WTC11 (cell line): Measurements from ENCODE around the gene SNX30. TPM values are rescaled to one million over a fixed set of nuclear protein-coding genes. Genes with fewer than 3 reads are reported as not detected.
A peak's percentile ranks its signal among the peaks of the same experiment; 100 is the strongest.

ENCODE experiments used
- ATAC-seq: fragments of 200-7000 bp; cut with Tn5 transposase; 2 replicates; pipeline ENCODE4 v1.10.0; 2021; ENCODE audit warnings: mild to moderate bottlenecking, moderate library complexity
- CTCF ChIA-PET: fragments of 300-600 bp; sonication (Branson Sonifier 250); formaldehyde crosslinking; loops from one replicate; lab custom pipeline; 2021; ENCODE audit warnings: antibody characterized with exemption; lab: Charles Lee
- POLR2A ChIA-PET: fragments of 350-600 bp; sonication (Branson Sonifier 250); formaldehyde crosslinking; loops from one replicate; lab custom pipeline; 2021; ENCODE audit warnings: antibody characterized with exemption; lab: Charles Lee
- DNase-seq: peaks from one replicate; pipeline ENCODE4 v3.0.0; 2021; ENCODE audit warnings: low spot score
- H3K27ac Mint-ChIP-seq: 2 replicates; pipeline ENCODE4 v1.8.0; 2021; ENCODE audit warnings: mixed read lengths
- H3K27me3 Mint-ChIP-seq: 2 replicates; pipeline ENCODE4 v1.8.0; 2021; ENCODE audit warnings: low read depth, mild to moderate bottlenecking, moderate library complexity, mixed read lengths
- H3K36me3 Mint-ChIP-seq: 2 replicates; pipeline ENCODE4 v1.8.0; 2021; ENCODE audit warnings: mixed read lengths
- H3K4me1 Mint-ChIP-seq: 2 replicates; pipeline ENCODE4 v1.8.0; 2022; ENCODE audit warnings: mixed read lengths
- H3K4me3 Mint-ChIP-seq: 2 replicates; pipeline ENCODE4 v1.8.0; 2021; ENCODE audit warnings: mild to moderate bottlenecking, moderate library complexity, mixed read lengths
- H3K9me3 Mint-ChIP-seq: 2 replicates; pipeline ENCODE4 v1.8.0; 2021; ENCODE audit warnings: mixed read lengths
- CBFB ChIP-seq: sonication (generic); formaldehyde crosslinking; IDR thresholded peaks from 2 replicates; pipeline ENCODE4 v1.8.1; 2022; ENCODE audit warnings: mild to moderate bottlenecking, low read depth, missing genetic modification reagents
- FOXK1 ChIP-seq: sonication (generic); formaldehyde crosslinking; IDR thresholded peaks from 2 replicates; pipeline ENCODE4 v1.8.0; 2022; ENCODE audit warnings: mild to moderate bottlenecking, moderate library complexity, missing genetic modification reagents
- FOXP1 ChIP-seq: sonication (generic); formaldehyde crosslinking; IDR thresholded peaks from 2 replicates; pipeline ENCODE4 v1.8.0; 2022; ENCODE audit warnings: missing genetic modification reagents, mild to moderate bottlenecking, moderate library complexity, borderline replicate concordance
- JAZF1 ChIP-seq: fragments of 250-450 bp; sonication (Bioruptor Pico); IDR thresholded peaks from 2 replicates; pipeline ENCODE4 v1.9.0; 2021; ENCODE audit warnings: moderate library complexity, mild to moderate bottlenecking, inconsistent platforms
- NR1H2 ChIP-seq: sonication (generic); formaldehyde crosslinking; IDR thresholded peaks from 2 replicates; pipeline ENCODE4 v1.9.0; 2021; ENCODE audit warnings: mild to moderate bottlenecking, moderate library complexity, missing genetic modification reagents
- NR3C1 ChIP-seq: sonication (generic); formaldehyde crosslinking; conservative IDR thresholded peaks from 2 replicates; pipeline ENCODE4 v1.8.1; 2023; ENCODE audit warnings: low read depth, mild to moderate bottlenecking, missing genetic modification reagents
- PRRX2 ChIP-seq: fragments of 250-450 bp; sonication (Bioruptor Pico); IDR thresholded peaks from 2 replicates; pipeline ENCODE4 v1.8.0; 2021; ENCODE audit warnings: mild to moderate bottlenecking
- RELA ChIP-seq: sonication (generic); formaldehyde crosslinking; IDR thresholded peaks from 2 replicates; pipeline ENCODE4 v1.8.1; 2022; ENCODE audit warnings: missing genetic modification reagents, mild to moderate bottlenecking, borderline replicate concordance
- ZBTB21 ChIP-seq: sonication (generic); formaldehyde crosslinking; IDR thresholded peaks from 2 replicates; pipeline ENCODE4 v1.8.1; 2023; ENCODE audit warnings: mild to moderate bottlenecking, missing genetic modification reagents, borderline replicate concordance
- ZNF263 ChIP-seq: sonication (generic); formaldehyde crosslinking; IDR thresholded peaks from 2 replicates; pipeline ENCODE4 v1.8.1; 2022; ENCODE audit warnings: low read depth, mild to moderate bottlenecking, moderate library complexity, missing genetic modification reagents
- ZNF423 ChIP-seq: fragments of 250-450 bp; sonication (Bioruptor Pico); IDR thresholded peaks from 2 replicates; pipeline ENCODE4 v2.1.2; 2022; ENCODE audit warnings: mild to moderate bottlenecking, moderate library complexity
- ZNF671 ChIP-seq: fragments of 250-450 bp; sonication (Bioruptor Pico); IDR thresholded peaks from 2 replicates; pipeline ENCODE4 v1.8.0; 2021; ENCODE audit warnings: mild to moderate bottlenecking
- total RNA-seq: library from RNA; stranded (reverse); gene quantifications from 3 replicates; pipeline ENCODE4 v1.2.3, GENCODE V29; 2021
- TF ChIP-seq, protein P1 (sequence below): sonication (generic); formaldehyde crosslinking; IDR thresholded peaks from 2 replicates; pipeline ENCODE4 v1.8.1; 2023; ENCODE audit warnings: mild to moderate bottlenecking, missing genetic modification reagents, borderline replicate concordance
- TF ChIP-seq, protein P2 (sequence below): sonication (generic); formaldehyde crosslinking; IDR thresholded peaks from 2 replicates; pipeline ENCODE4 v1.8.1; 2022; ENCODE audit warnings: missing genetic modification reagents, borderline replicate concordance
- TF ChIP-seq, protein P3 (sequence below): fragments of 250-450 bp; sonication (Bioruptor Pico); IDR thresholded peaks from 2 replicates; pipeline ENCODE4 v1.9.0; 2021; ENCODE audit warnings: mild to moderate bottlenecking
- TF ChIP-seq, protein P4 (sequence below): sonication (generic); formaldehyde crosslinking; IDR thresholded peaks from 2 replicates; pipeline ENCODE4 v1.8.1; 2023; ENCODE audit warnings: mild to moderate bottlenecking, moderate library complexity, missing genetic modification reagents

The SNX30 gene
- total RNA-seq, 1 experiment from 2014 or later: 13.4 TPM

DNA sequence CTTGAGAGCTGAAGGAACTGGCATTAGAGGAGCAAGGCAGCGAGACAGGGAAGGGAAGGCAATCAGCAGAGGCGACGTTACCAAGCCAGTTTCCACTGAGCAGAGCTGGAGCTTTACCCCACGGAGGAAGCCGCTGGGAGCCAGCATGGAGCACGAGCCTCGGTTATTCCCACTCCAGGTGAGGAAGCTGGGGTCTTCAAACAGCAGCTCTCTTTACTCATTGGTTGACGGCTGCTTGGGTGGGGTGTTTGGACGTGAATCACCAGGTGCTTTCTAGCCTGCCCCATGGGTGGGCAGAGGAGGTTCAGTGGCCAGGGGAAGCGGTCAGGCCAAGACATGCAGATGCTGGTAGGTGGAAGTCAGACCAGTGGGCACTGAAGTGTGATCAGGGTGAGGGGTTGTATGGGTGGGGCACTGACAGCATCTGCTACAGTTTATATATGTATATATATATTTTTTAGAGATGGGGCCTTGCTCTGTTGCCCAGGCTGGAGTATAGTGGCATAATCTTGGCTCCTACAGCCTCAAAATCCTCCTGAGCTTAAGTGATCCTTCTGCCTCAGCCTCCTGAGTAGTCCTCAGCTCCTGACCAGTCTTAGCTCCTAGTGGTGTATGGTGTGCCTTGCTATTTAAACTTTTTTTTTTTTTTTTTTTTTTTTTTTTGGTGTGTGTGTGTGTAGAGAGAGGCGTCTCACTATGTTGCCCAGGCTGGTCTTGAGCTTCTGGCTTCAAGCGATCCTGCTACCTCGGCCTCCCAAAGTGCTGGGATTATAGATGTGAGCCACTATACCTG is 12.4 kb downstream of the SNX30 start:
- no peak overlapping the region; the same call in 1 of the 2 replicates for H3K27ac Mint-ChIP-seq
- H3K9me3 Mint-ChIP-seq: peaks cover 9% of the 10 kb centered on the region
- DNase-seq: no peak
- no peak for ATAC-seq
- H3K27me3 Mint-ChIP-seq: no peaks in the 10 kb centered on the region
- TF ChIP-seq ZBTB21 (CRISPR knock-in tag) (no peak), ZNF671 (no peak), ZNF423 (no peak), JAZF1 (CRISPR knock-in tag) (no peak), CBFB (CRISPR knock-in tag) (no peak), RELA (CRISPR knock-in tag) (no peak), NR3C1 (CRISPR knock-in tag) (no peak), PRRX2 (CRISPR knock-in tag) (no peak), FOXK1 (CRISPR knock-in tag) (no peak)
- TF ChIP-seq, protein P1, sequence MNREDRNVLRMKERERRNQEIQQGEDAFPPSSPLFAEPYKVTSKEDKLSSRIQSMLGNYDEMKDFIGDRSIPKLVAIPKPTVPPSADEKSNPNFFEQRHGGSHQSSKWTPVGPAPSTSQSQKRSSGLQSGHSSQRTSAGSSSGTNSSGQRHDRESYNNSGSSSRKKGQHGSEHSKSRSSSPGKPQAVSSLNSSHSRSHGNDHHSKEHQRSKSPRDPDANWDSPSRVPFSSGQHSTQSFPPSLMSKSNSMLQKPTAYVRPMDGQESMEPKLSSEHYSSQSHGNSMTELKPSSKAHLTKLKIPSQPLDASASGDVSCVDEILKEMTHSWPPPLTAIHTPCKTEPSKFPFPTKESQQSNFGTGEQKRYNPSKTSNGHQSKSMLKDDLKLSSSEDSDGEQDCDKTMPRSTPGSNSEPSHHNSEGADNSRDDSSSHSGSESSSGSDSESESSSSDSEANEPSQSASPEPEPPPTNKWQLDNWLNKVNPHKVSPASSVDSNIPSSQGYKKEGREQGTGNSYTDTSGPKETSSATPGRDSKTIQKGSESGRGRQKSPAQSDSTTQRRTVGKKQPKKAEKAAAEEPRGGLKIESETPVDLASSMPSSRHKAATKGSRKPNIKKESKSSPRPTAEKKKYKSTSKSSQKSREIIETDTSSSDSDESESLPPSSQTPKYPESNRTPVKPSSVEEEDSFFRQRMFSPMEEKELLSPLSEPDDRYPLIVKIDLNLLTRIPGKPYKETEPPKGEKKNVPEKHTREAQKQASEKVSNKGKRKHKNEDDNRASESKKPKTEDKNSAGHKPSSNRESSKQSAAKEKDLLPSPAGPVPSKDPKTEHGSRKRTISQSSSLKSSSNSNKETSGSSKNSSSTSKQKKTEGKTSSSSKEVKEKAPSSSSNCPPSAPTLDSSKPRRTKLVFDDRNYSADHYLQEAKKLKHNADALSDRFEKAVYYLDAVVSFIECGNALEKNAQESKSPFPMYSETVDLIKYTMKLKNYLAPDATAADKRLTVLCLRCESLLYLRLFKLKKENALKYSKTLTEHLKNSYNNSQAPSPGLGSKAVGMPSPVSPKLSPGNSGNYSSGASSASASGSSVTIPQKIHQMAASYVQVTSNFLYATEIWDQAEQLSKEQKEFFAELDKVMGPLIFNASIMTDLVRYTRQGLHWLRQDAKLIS (CRISPR knock-in tag): no peak
- TF ChIP-seq, protein P2, sequence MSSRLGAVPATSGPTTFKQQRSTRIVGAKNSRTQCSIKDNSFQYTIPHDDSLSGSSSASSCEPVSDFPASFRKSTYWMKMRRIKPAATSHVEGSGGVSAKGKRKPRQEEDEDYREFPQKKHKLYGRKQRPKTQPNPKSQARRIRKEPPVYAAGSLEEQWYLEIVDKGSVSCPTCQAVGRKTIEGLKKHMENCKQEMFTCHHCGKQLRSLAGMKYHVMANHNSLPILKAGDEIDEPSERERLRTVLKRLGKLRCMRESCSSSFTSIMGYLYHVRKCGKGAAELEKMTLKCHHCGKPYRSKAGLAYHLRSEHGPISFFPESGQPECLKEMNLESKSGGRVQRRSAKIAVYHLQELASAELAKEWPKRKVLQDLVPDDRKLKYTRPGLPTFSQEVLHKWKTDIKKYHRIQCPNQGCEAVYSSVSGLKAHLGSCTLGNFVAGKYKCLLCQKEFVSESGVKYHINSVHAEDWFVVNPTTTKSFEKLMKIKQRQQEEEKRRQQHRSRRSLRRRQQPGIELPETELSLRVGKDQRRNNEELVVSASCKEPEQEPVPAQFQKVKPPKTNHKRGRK: no peak
- peaks cover 15% of the 10 kb centered on the region for H3K4me1 Mint-ChIP-seq
- H3K36me3 Mint-ChIP-seq: peaks cover 8% of the 10 kb centered on the region
- H3K4me3 Mint-ChIP-seq: no peak overlapping the region
- ChIA-PET CTCF (interaction anchor here (0.6 to 1.7 kb wide), 6 partner anchors 28 to 1895 kb away, joined by 3 to 10 read pairs (median 4); no protein-coding TSS in a partner anchor), POLR2A (interaction anchor here (0.5 to 0.6 kb wide), 3 partner anchors 50 to 105 kb away, joined by 3 to 5 read pairs (median 4); no protein-coding TSS in a partner anchor)

DNA sequence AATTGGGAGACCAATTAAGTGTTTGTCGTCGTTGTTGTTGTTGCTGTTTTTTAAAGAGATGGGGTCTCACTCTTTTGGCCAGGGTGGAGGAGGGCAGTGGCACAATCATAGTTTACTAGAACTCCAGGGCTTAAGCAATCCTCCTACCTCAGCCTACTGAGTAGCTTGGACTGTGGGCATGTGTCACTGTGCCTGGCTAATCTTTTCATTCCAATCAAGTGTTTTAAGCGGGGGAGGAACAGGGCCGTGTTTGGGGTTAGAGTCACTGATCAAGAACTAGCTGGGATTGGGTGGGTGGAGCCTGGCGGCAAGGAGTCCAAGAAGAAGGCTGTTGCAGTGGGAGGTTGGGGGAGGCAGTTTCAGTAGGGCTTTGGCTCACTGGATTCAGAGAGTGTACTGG is 13.8 kb downstream of the SNX30 start:
- Mint-ChIP-seq H3K4me3 (no peak overlapping the region), H3K27ac (peak overlapping the region; percentile 7; the same call in 1 of the 2 replicates), H3K27me3 (no peaks in the 10 kb centered on the region), H3K36me3 (peaks cover 8% of the 10 kb centered on the region), H3K4me1 (peaks cover 15% of the 10 kb centered on the region), H3K9me3 (peaks cover 9% of the 10 kb centered on the region)
- ChIA-PET POLR2A (interaction anchor here (0.7 kb wide), 1 partner anchor 13 kb away, joined by 4 read pairs; no protein-coding TSS in a partner anchor), CTCF (interaction anchor here (0.5 to 1.7 kb wide), 8 partner anchors 20 to 551 kb away, joined by 3 to 9 read pairs (median 4); partner anchors contain the start of gene INIP)
- ATAC-seq (peak; percentile 40), DNase-seq (no peak)
- TF ChIP-seq, protein P2: no peak
- TF ChIP-seq FOXP1 (CRISPR knock-in tag) (no peak), NR1H2 (CRISPR knock-in tag) (no peak), ZNF263 (no peak), JAZF1 (CRISPR knock-in tag) (no peak)
- TF ChIP-seq, protein P3, sequence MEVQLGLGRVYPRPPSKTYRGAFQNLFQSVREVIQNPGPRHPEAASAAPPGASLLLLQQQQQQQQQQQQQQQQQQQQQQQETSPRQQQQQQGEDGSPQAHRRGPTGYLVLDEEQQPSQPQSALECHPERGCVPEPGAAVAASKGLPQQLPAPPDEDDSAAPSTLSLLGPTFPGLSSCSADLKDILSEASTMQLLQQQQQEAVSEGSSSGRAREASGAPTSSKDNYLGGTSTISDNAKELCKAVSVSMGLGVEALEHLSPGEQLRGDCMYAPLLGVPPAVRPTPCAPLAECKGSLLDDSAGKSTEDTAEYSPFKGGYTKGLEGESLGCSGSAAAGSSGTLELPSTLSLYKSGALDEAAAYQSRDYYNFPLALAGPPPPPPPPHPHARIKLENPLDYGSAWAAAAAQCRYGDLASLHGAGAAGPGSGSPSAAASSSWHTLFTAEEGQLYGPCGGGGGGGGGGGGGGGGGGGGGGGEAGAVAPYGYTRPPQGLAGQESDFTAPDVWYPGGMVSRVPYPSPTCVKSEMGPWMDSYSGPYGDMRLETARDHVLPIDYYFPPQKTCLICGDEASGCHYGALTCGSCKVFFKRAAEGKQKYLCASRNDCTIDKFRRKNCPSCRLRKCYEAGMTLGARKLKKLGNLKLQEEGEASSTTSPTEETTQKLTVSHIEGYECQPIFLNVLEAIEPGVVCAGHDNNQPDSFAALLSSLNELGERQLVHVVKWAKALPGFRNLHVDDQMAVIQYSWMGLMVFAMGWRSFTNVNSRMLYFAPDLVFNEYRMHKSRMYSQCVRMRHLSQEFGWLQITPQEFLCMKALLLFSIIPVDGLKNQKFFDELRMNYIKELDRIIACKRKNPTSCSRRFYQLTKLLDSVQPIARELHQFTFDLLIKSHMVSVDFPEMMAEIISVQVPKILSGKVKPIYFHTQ (CRISPR knock-in tag): no peak
- TF ChIP-seq, protein P1 (CRISPR knock-in tag): no peak
- TF ChIP-seq, protein P4, sequence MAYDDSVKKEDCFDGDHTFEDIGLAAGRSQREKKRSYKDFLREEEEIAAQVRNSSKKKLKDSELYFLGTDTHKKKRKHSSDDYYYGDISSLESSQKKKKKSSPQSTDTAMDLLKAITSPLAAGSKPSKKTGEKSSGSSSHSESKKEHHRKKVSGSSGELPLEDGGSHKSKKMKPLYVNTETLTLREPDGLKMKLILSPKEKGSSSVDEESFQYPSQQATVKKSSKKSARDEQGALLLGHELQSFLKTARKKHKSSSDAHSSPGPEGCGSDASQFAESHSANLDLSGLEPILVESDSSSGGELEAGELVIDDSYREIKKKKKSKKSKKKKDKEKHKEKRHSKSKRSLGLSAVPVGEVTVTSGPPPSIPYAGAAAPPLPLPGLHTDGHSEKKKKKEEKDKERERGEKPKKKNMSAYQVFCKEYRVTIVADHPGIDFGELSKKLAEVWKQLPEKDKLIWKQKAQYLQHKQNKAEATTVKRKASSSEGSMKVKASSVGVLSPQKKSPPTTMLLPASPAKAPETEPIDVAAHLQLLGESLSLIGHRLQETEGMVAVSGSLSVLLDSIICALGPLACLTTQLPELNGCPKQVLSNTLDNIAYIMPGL: no peak
